Panc1 (cell line): ENCODE measurements around the gene HNF1B.

Experiments
- CTCF ChIP-seq: fragments of 450-650 bp; IDR thresholded peaks from 2 replicates; pipeline ENCODE4 v1.5.1; 2017; ENCODE audit warnings: mild to moderate bottlenecking
- POLR2AphosphoS5 ChIP-seq: IDR thresholded peaks from 2 replicates; pipeline ENCODE4 v1.6.1; 2012; ENCODE audit warnings: mild to moderate bottlenecking, low read depth, low read length, moderate library complexity
- REST ChIP-seq, 2 experiments: IDR thresholded peaks; 2 replicates each; pipeline ENCODE4 v1.6.1; 2011 to 2012; ENCODE audit warnings: low read depth in 2 of 2, control low read depth in 1 of 2, low read length in 1 of 2, mild to moderate bottlenecking in 1 of 2, moderate library complexity in 1 of 2; ENCODE audit not compliant: insufficient read depth in 1 of 2
- SIN3A ChIP-seq: IDR thresholded peaks from 2 replicates; pipeline ENCODE4 v1.6.1; 2012; ENCODE audit warnings: low read depth, mild to moderate bottlenecking, low read length, moderate library complexity, borderline replicate concordance; ENCODE audit not compliant: insufficient read depth

GRCh38 chr17:37711113-37711512 lies 33.7 kb downstream of the HNF1B start:
- TF ChIP-seq CTCF: no peak
- TF ChIP-seq POLR2AphosphoS5: no peak
- TF ChIP-seq SIN3A: no peak
- TF ChIP-seq REST (IDR thresholded peaks at IDR 0.05; ENCODE audit: insufficient read depth in 1 of 2, low read depth in 2 of 2, low read length in 1 of 2): no peak
